Smooth muscle cell (in vitro differentiated cells): ENCODE data around the gene L2HGDH. TPM values are rescaled to one million over a fixed set of nuclear protein-coding genes. Genes with fewer than 3 reads are reported as not detected.

Experiments used
- DNase-seq: peaks from one replicate; lab custom pipeline; 2025; ENCODE audit not compliant: unreplicated experiment; lab: John Stamatoyannopoulos, UW
- H2AFZ ChIP-seq: fragments of 200-600 bp; sonication (generic); 2 replicates; pipeline ENCODE4 v1.6.0; 2016; ENCODE audit warnings: antibody characterized with exemption, low read depth, mild to moderate bottlenecking
- H3F3A ChIP-seq: fragments of 200-600 bp; sonication (generic); 2 replicates; pipeline ENCODE4 v1.6.0; 2017; ENCODE audit warnings: antibody characterized with exemption, low read depth
- H3K27ac ChIP-seq: fragments of 200-600 bp; sonication (generic); 2 replicates; pipeline ENCODE4 v1.5.1; 2016; ENCODE audit warnings: low read depth, mild to moderate bottlenecking
- H3K27me3 ChIP-seq: fragments of 200-600 bp; sonication (generic); 2 replicates; pipeline ENCODE4 v1.6.1; 2016; ENCODE audit warnings: low read depth, mild to moderate bottlenecking
- H3K36me3 ChIP-seq: fragments of 200-600 bp; sonication (generic); 2 replicates; pipeline ENCODE4 v1.5.1; 2016; ENCODE audit warnings: low read depth
- H3K4me1 ChIP-seq: fragments of 200-600 bp; sonication (generic); 2 replicates; pipeline ENCODE4 v1.5.1; 2016; ENCODE audit warnings: low read depth
- H3K4me2 ChIP-seq: fragments of 200-600 bp; sonication (generic); 2 replicates; pipeline ENCODE4 v1.6.0; 2016; ENCODE audit warnings: mild to moderate bottlenecking
- H3K4me3 ChIP-seq: fragments of 200-600 bp; sonication (generic); 2 replicates; pipeline ENCODE4 v1.5.1; 2016; ENCODE audit warnings: mild to moderate bottlenecking
- H3K79me2 ChIP-seq: fragments of 200-600 bp; sonication (generic); 2 replicates; pipeline ENCODE4 v1.6.0; 2016; ENCODE audit warnings: low read depth, mild to moderate bottlenecking
- H3K9ac ChIP-seq: fragments of 200-600 bp; sonication (generic); 2 replicates; pipeline ENCODE4 v1.6.0; 2016; ENCODE audit warnings: low read depth
- H3K9me3 ChIP-seq: fragments of 200-600 bp; sonication (generic); replicated peaks from 2 replicates; pipeline ENCODE4 v1.5.1; 2016; ENCODE audit warnings: low read depth
- H4K20me1 ChIP-seq: fragments of 200-600 bp; sonication (generic); 2 replicates; pipeline ENCODE4 v1.6.0; 2016; ENCODE audit warnings: low read depth
- WGBS: methylation state at CpG from one replicate; pipeline ENCODE4 v1.1.7; 2016; ENCODE audit warnings: low lambda C conversion rate; 5-methylcytosine and 5-hydroxymethylcytosine counted together
- polyA plus RNA-seq: library from polyadenylated mRNA; unstranded; fragments of >200 nt; fragmentation: Nextera tagmentation; extraction: Ambion mirVana; gene quantifications from 2 replicates; pipeline ENCODE4 v1.2.1, GENCODE V29; 2016
- total RNA-seq: library from RNA; depleted of rRNA; stranded (reverse); fragments of >200 nt; gene quantifications from 2 replicates; pipeline ENCODE4 v1.2.3, GENCODE V29; 2014
- TF ChIP-seq, protein P1 (sequence below): fragments of 200-600 bp; sonication (generic); IDR thresholded peaks from 2 replicates; pipeline ENCODE4 v1.5.1; 2017; ENCODE audit warnings: borderline replicate concordance, mild to moderate bottlenecking, antibody characterized with exemption; ENCODE audit not compliant: insufficient read depth, poor library complexity, severe bottlenecking

The L2HGDH gene
- total and polyA plus RNA-seq, 2 experiments from 2014 or later, result 3.0 to 3.5 TPM

GRCh38 chr14:50218501-50218900, 93.5 kb downstream of the L2HGDH start:
- Histone ChIP-seq H3K9me3 (no peaks in the 10 kb centered on the region), H3K79me2 (peaks cover 98% of the 10 kb centered on the region), H3K27me3 (no peaks in the 10 kb centered on the region), H3K27ac (no peak overlapping the region), H3K9ac (no peak overlapping the region), H3K4me2 (no peak overlapping the region), H3K4me3 (no peak overlapping the region), H3K36me3 (no peaks in the 10 kb centered on the region), H3K4me1 (no peaks in the 10 kb centered on the region), H2AFZ (no peak overlapping the region), H4K20me1 (peaks cover 99% of the 10 kb centered on the region), H3F3A (no peaks in the 10 kb centered on the region)
- no peak for DNase-seq
- WGBS, result 97% methylated on average over 5 of the region's 5 CpGs
- TF ChIP-seq, protein P1, sequence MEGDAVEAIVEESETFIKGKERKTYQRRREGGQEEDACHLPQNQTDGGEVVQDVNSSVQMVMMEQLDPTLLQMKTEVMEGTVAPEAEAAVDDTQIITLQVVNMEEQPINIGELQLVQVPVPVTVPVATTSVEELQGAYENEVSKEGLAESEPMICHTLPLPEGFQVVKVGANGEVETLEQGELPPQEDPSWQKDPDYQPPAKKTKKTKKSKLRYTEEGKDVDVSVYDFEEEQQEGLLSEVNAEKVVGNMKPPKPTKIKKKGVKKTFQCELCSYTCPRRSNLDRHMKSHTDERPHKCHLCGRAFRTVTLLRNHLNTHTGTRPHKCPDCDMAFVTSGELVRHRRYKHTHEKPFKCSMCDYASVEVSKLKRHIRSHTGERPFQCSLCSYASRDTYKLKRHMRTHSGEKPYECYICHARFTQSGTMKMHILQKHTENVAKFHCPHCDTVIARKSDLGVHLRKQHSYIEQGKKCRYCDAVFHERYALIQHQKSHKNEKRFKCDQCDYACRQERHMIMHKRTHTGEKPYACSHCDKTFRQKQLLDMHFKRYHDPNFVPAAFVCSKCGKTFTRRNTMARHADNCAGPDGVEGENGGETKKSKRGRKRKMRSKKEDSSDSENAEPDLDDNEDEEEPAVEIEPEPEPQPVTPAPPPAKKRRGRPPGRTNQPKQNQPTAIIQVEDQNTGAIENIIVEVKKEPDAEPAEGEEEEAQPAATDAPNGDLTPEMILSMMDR, result no peak

DNA sequence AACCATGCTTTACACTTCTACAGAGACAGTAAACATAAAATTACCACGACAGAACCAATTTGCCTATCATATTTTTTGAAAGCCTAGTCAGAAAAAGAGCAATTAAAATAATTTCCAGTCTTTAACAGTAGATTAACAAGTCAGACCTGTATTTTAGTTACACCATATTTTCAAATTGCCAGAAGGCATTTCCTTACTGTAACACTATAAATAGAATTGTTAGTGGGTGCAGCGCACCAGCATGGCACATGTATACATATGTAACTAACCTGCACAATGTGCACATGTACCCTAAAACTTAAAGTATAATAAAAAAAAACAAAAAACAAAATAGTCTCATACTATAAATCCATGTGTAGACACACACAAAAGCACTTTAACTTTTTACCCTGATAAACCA, 96.6 kb downstream of the L2HGDH start:
- peaks cover 98% of the 10 kb centered on the region for H3K79me2 ChIP-seq

DNA sequence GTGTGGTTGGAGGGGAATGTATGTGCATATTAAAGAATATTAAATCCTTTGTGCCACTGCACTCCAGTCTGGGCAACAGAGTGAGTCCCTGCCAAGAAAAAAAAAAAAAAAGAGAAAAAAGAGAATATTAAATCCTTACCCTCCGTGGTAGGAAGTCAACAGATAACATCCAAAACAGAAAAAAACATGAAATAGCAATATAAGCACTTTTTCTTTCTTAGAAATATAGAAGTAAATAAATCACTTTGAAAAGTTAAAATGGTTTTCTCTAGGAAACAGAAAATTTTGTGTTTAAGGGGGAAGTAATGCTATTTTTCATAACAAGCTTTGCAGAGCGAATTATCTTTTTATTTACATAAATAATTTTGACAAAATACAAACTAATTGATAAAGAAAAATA, 98.2 kb downstream of the L2HGDH start:
- Histone ChIP-seq H2AFZ (no peak overlapping the region), H3K9me3 (no peaks in the 10 kb centered on the region), H4K20me1 (peaks cover 96% of the 10 kb centered on the region), H3K79me2 (peaks cover 97% of the 10 kb centered on the region), H3K9ac (no peak overlapping the region), H3K27ac (no peak overlapping the region), H3F3A (no peaks in the 10 kb centered on the region), H3K27me3 (no peaks in the 10 kb centered on the region), H3K4me2 (no peak overlapping the region), H3K4me3 (no peak overlapping the region), H3K4me1 (no peaks in the 10 kb centered on the region), H3K36me3 (no peaks in the 10 kb centered on the region)
- TF ChIP-seq, protein P1, result no peak
- 90% methylated on average over 2 of the region's 2 CpGs for WGBS
- no peak for DNase-seq

More for the DNA sequence above, 96.6 kb downstream of the L2HGDH start:
- WGBS, result 81% methylated on average over 2 of the region's 2 CpGs
- TF ChIP-seq, protein P1, result no peak
- no peak overlapping the region for H3K4me2 ChIP-seq
- no peaks in the 10 kb centered on the region for H3K4me1 ChIP-seq
- H2AFZ ChIP-seq, result no peak overlapping the region
- no peaks in the 10 kb centered on the region for H3K9me3 ChIP-seq
- H3K36me3 ChIP-seq, result no peaks in the 10 kb centered on the region
- H4K20me1 ChIP-seq, result peaks cover 98% of the 10 kb centered on the region
- H3F3A ChIP-seq, result no peaks in the 10 kb centered on the region
- no peaks in the 10 kb centered on the region for H3K27me3 ChIP-seq
- no peak overlapping the region for H3K27ac ChIP-seq
- DNase-seq, result no peak
- no peak overlapping the region for H3K9ac ChIP-seq
- H3K4me3 ChIP-seq, result no peak overlapping the region

- no peak overlapping the region for H3K27ac ChIP-seq
- H3K79me2 ChIP-seq, result peaks cover 91% of the 10 kb centered on the region
- no peaks in the 10 kb centered on the region for H3K36me3 ChIP-seq
- H3K27me3 ChIP-seq, result no peaks in the 10 kb centered on the region
- TF ChIP-seq, protein P1, result no peak
- no peak overlapping the region for H3K9ac ChIP-seq
- WGBS, result 64% methylated on average over 3 of the region's 3 CpGs
- H3K4me1 ChIP-seq, result no peaks in the 10 kb centered on the region
- DNase-seq, result no peak
- no peak overlapping the region for H2AFZ ChIP-seq
- H4K20me1 ChIP-seq, result peaks cover 96% of the 10 kb centered on the region
- H3F3A ChIP-seq, result no peaks in the 10 kb centered on the region
- no peaks in the 10 kb centered on the region for H3K9me3 ChIP-seq
- no peak overlapping the region for H3K4me2 ChIP-seq
- no peak overlapping the region for H3K4me3 ChIP-seq
Measured at GRCh38 chr14:50212726-50213125, 99.3 kb downstream of the L2HGDH start.
